Stomach smooth muscle (tissue), 2 donors: ENCODE results near the gene FHIT.

Experiments used
- H3K27ac ChIP-seq: one replicate; pipeline ENCODE4 v1.7.0; 2013; ENCODE audit warnings: mild to moderate bottlenecking, low read length, inconsistent platforms
- H3K27me3 ChIP-seq, 2 donors: one replicate each; pipeline ENCODE4 v1.7.0; 2013; ENCODE audit warnings: low read length in 2 of 2; ENCODE audit not compliant: insufficient read depth in 2 of 2, control insufficient read depth in 1 of 2
- H3K36me3 ChIP-seq, 2 donors: one replicate each; pipeline ENCODE4 v1.7.0; 2013; ENCODE audit warnings: low read length in 2 of 2; ENCODE audit not compliant: control insufficient read depth in 2 of 2, insufficient read depth in 2 of 2
- H3K4me1 ChIP-seq: one replicate; pipeline ENCODE4 v1.7.0; 2013; ENCODE audit warnings: low read length; ENCODE audit not compliant: control insufficient read depth, insufficient read depth
- H3K4me3 ChIP-seq, 2 donors: one replicate each; pipeline ENCODE4 v1.7.0; 2013; ENCODE audit warnings: low read length in 2 of 2
- H3K9ac ChIP-seq, 2 donors: one replicate each; pipeline ENCODE4 v1.7.0; 2013; ENCODE audit warnings: low read length in 2 of 2, mild to moderate bottlenecking in 1 of 2
- H3K9me3 ChIP-seq, 2 donors: one replicate each; pipeline ENCODE4 v1.7.0; 2013; ENCODE audit warnings: low read length in 2 of 2; ENCODE audit not compliant: control insufficient read depth in 2 of 2
- donor health status: healthy.
- donor health status: Pancreatic carcinoma.

The FHIT gene

GRCh38 chr3:59737241-59737640, 1514.0 kb downstream of the FHIT start:
- Histone ChIP-seq H3K9me3 (peaks cover 0 to 2% of the 10 kb centered on the region in 2 donors), H3K4me3 (no peak overlapping the region), H3K36me3 (no peaks in the 10 kb centered on the region), H3K27me3 (peaks cover 0 to 2% of the 10 kb centered on the region in 2 donors), H3K4me1 (no peaks in the 10 kb centered on the region), H3K9ac (no peak overlapping the region), H3K27ac (no peak overlapping the region)

- Histone ChIP-seq H3K4me1 (no peaks in the 10 kb centered on the region), H3K27me3 (peaks cover 0 to 2% of the 10 kb centered on the region in 2 donors)
These were observed 1517.2 kb downstream of the FHIT start for GRCh38 chr3:59734061-59734460.

GRCh38 chr3:59733041-59733809, 1518.0 kb downstream of the FHIT start:
- Histone ChIP-seq H3K27ac (no peak overlapping the region), H3K9me3 (peaks cover 0 to 2% of the 10 kb centered on the region in 2 donors), H3K27me3 (peaks cover 0 to 2% of the 10 kb centered on the region in 2 donors), H3K4me1 (no peaks in the 10 kb centered on the region), H3K9ac (no peak overlapping the region), H3K36me3 (no peaks in the 10 kb centered on the region), H3K4me3 (no peak overlapping the region)

More at GRCh38 chr3:59734061-59734460, 1517.2 kb downstream of the FHIT start:
- H3K9me3 ChIP-seq, result peaks cover 0 to 2% of the 10 kb centered on the region in 2 donors
- no peak overlapping the region for H3K9ac ChIP-seq
- H3K4me3 ChIP-seq, result no peak overlapping the region
- no peaks in the 10 kb centered on the region for H3K36me3 ChIP-seq
- no peak overlapping the region for H3K27ac ChIP-seq

- Histone ChIP-seq H3K27ac (no peak overlapping the region), H3K9ac (no peak overlapping the region), H3K9me3 (peaks cover 0 to 2% of the 10 kb centered on the region in 2 donors), H3K27me3 (peaks cover 0 to 2% of the 10 kb centered on the region in 2 donors), H3K4me1 (no peaks in the 10 kb centered on the region), H3K36me3 (no peaks in the 10 kb centered on the region), H3K4me3 (no peak overlapping the region)
These were observed 1519.3 kb downstream of the FHIT start for GRCh38 chr3:59731943-59732342.

- Histone ChIP-seq H3K36me3 (no peaks in the 10 kb centered on the region), H3K27ac (no peak overlapping the region), H3K27me3 (peaks cover 0 to 2% of the 10 kb centered on the region in 2 donors), H3K4me3 (no peak overlapping the region), H3K4me1 (no peaks in the 10 kb centered on the region), H3K9ac (no peak overlapping the region), H3K9me3 (no peaks in the 10 kb centered on the region)
These were observed 1520.7 kb downstream of the FHIT start for GRCh38 chr3:59730591-59730990.

- Histone ChIP-seq H3K9me3 (no peaks in the 10 kb centered on the region), H3K27me3 (peaks cover 0 to 2% of the 10 kb centered on the region in 2 donors), H3K36me3 (no peaks in the 10 kb centered on the region), H3K9ac (no peak overlapping the region), H3K27ac (no peak overlapping the region), H3K4me1 (no peaks in the 10 kb centered on the region), H3K4me3 (no peak overlapping the region)
These were observed 1522.7 kb downstream of the FHIT start for GRCh38 chr3:59728587-59728908.

- Histone ChIP-seq H3K27ac (no peak overlapping the region), H3K9ac (no peak overlapping the region), H3K4me3 (no peak overlapping the region), H3K4me1 (no peaks in the 10 kb centered on the region), H3K9me3 (no peaks in the 10 kb centered on the region), H3K27me3 (no peaks in the 10 kb centered on the region), H3K36me3 (no peaks in the 10 kb centered on the region)
These were observed 1523.2 kb downstream of the FHIT start for GRCh38 chr3:59727902-59728586.

- Histone ChIP-seq H3K4me3 (no peak overlapping the region), H3K9me3 (no peaks in the 10 kb centered on the region), H3K9ac (no peak overlapping the region), H3K27ac (no peak overlapping the region), H3K36me3 (no peaks in the 10 kb centered on the region), H3K4me1 (no peaks in the 10 kb centered on the region), H3K27me3 (no peaks in the 10 kb centered on the region)
These were observed 1525.0 kb downstream of the FHIT start for GRCh38 chr3:59726279-59726678.

- Histone ChIP-seq H3K9ac (no peak overlapping the region), H3K36me3 (no peaks in the 10 kb centered on the region), H3K9me3 (no peaks in the 10 kb centered on the region), H3K27me3 (no peaks in the 10 kb centered on the region), H3K4me3 (no peak overlapping the region), H3K4me1 (no peaks in the 10 kb centered on the region), H3K27ac (no peak overlapping the region)
These were observed 1533.5 kb downstream of the FHIT start for GRCh38 chr3:59717679-59718205.

- no peaks in the 10 kb centered on the region for H3K36me3 ChIP-seq
- H3K4me3 ChIP-seq, result no peak overlapping the region
- H3K9me3 ChIP-seq, result no peaks in the 10 kb centered on the region
- H3K27ac ChIP-seq, result no peak overlapping the region
- H3K9ac ChIP-seq, result no peak overlapping the region
- no peaks in the 10 kb centered on the region for H3K4me1 ChIP-seq
- no peaks in the 10 kb centered on the region for H3K27me3 ChIP-seq
These were observed 1537.2 kb downstream of the FHIT start for GRCh38 chr3:59714066-59714465.

- Histone ChIP-seq H3K9ac (no peak overlapping the region), H3K27me3 (no peaks in the 10 kb centered on the region), H3K27ac (no peak overlapping the region), H3K36me3 (no peaks in the 10 kb centered on the region), H3K9me3 (no peaks in the 10 kb centered on the region), H3K4me1 (no peaks in the 10 kb centered on the region), H3K4me3 (no peak overlapping the region)
These were observed 1540.7 kb downstream of the FHIT start for GRCh38 chr3:59710554-59710953.
